ENCODE measurements around the gene SMYD3. TPM values are rescaled to one million over a fixed set of nuclear protein-coding genes. Genes with fewer than 3 reads are reported as not detected.

Gene SMYD3
- total and polyA plus RNA-seq, 10 of the 15 experiments (the other 5 are each of a cell fraction or from before 2014, with no cell fraction given) = 18.3 to 54.0 (median 24.8) TPM

- CTCF ChIA-PET = no interaction called here
- Histone ChIP-seq H4K20me1 (ENCODE audit: control insufficient read depth, insufficient read depth) (no peaks in the 10 kb centered on the region), H2AFZ (ENCODE audit: control insufficient read depth, low read depth, low read length) (no peak overlapping the region), H3K4me3 (no peak overlapping the region), H3K27me3 (replicated peaks in 1 of 2; ENCODE audit: control insufficient read depth in 2 of 2, insufficient read depth in 2 of 2, low read length in 1 of 2) (no peaks in the 10 kb centered on the region), H3K79me2 (ENCODE audit: control insufficient read depth, insufficient read depth, low read length) (no peaks in the 10 kb centered on the region), H3K4me2 (ENCODE audit: control insufficient read depth, insufficient read depth) (no peak overlapping the region), H3K4me1 (ENCODE audit: control insufficient read depth, insufficient read depth, low read length) (no peaks in the 10 kb centered on the region), H3K9ac (ENCODE audit: control insufficient read depth, insufficient read depth, low read length) (no peak overlapping the region), H3K36me3 (ENCODE audit: control insufficient read depth in 2 of 2, insufficient read depth in 2 of 2, low read length in 1 of 2) (no peaks in the 10 kb centered on the region), H3K9me3 (replicated peaks; ENCODE audit: control insufficient read depth, insufficient read depth, low read length) (no peaks in the 10 kb centered on the region), H3K27ac (ENCODE audit: control insufficient read depth, insufficient read depth) (no peak overlapping the region)
- POLR2A ChIA-PET = no interaction called here
- WGBS (ENCODE audit: insufficient coverage, insufficient replicate concordance, low lambda C conversion rate, missing lambda C conversion rate) = 76% methylated on average over 3 of the region's 3 CpGs
- SMC1A ChIA-PET (ENCODE audit: uncharacterized antibody, unreplicated experiment) = no interaction called here
- in situ Hi-C loops (cut with MboI) = no loop called here
- ATAC-seq (no peak), DNase-seq (ENCODE audit: low read depth, low spot score) (no peak), FAIRE-seq (no peak)
- TF ChIP-seq ZNF384 (IDR thresholded peaks at IDR 0.05; ENCODE audit: borderline replicate concordance, low read depth, low read length) (no peak), IRF4 (IDR thresholded peaks at IDR 0.05; ENCODE audit: low read depth, low read length) (no peak), POLR2AphosphoS5 (IDR thresholded peaks at IDR 0.05; ENCODE audit: low read length) (no peak), TARDBP (IDR thresholded peaks at IDR 0.05; ENCODE audit: borderline replicate concordance) (no peak), MYC (IDR thresholded peaks at IDR 0.05; ENCODE audit: insufficient read depth, insufficient read length, insufficient replicate concordance, low read length, severe bottlenecking) (no peak), EGR1 (IDR thresholded peaks at IDR 0.05; ENCODE audit: borderline replicate concordance in 1 of 2, low read depth in 2 of 2, low read length in 2 of 2) (no peak), CBFB (IDR thresholded peaks at IDR 0.05; ENCODE audit: low read depth) (no peak), EZH2 (IDR thresholded peaks at IDR 0.05; ENCODE audit: borderline replicate concordance, control insufficient read depth, low read depth, low read length) (no peak), IRF3 (IDR thresholded peaks at IDR 0.05) (no peak)
- RAD21 ChIA-PET (ENCODE audit: unreplicated experiment) = no interaction called here
- intact Hi-C loops (cut with micrococcal nuclease; ENCODE audit: unreplicated experiment) = no loop called here
- no TSS peak for BruUV-seq (replicated peaks)
Observed at GRCh38 chr1:246382589-246383238, 124.4 kb downstream of the SMYD3 start.
